GM12878 (cell line): ENCODE measurements around the gene DEFB126. TPM values are rescaled to one million over a fixed set of nuclear protein-coding genes. Genes with fewer than 3 reads are reported as not detected.

Experiments
- EED ChIP-seq: sonication (generic); IDR thresholded peaks from 2 replicates; pipeline ENCODE4 v1.6.1; 2016; ENCODE audit warnings: antibody characterized with exemption, low read depth
- GATAD2B ChIP-seq: fragments of 450-650 bp; conservative IDR thresholded peaks from 2 replicates; pipeline ENCODE4 v1.6.1; 2017; ENCODE audit warnings: low read depth, mild to moderate bottlenecking, moderate library complexity
- NBN ChIP-seq: fragments of 450-650 bp; IDR thresholded peaks from 2 replicates; pipeline ENCODE4 v1.6.1; 2016
- NR2F1 ChIP-seq: fragments of 450-650 bp; conservative IDR thresholded peaks from 2 replicates; pipeline ENCODE4 v1.6.1; 2017; ENCODE audit warnings: mild to moderate bottlenecking
- PAX5 ChIP-seq: IDR thresholded peaks from 2 replicates; pipeline ENCODE4 v1.6.1; 2011; ENCODE audit warnings: low read depth, low read length, borderline replicate concordance
- POLR2AphosphoS2 ChIP-seq: IDR thresholded peaks from 2 replicates; pipeline ENCODE4 v1.6.1; 2011; ENCODE audit warnings: low read depth, mild to moderate bottlenecking, low read length, improper control_type of control experiment, moderate library complexity
- RBBP5 ChIP-seq: fragments of 200-600 bp; sonication (generic); conservative IDR thresholded peaks from 2 replicates; pipeline ENCODE4 v1.6.1; 2016
- RUNX3 ChIP-seq: IDR thresholded peaks from 2 replicates; pipeline ENCODE4 v1.6.1; 2012; ENCODE audit warnings: low read length, inconsistent platforms
- TCF7 ChIP-seq: IDR thresholded peaks from 2 replicates; pipeline ENCODE4 v1.6.1; 2014; ENCODE audit warnings: antibody characterized with exemption, borderline replicate concordance
- ZBTB11 ChIP-seq: fragments of 450-650 bp; formaldehyde crosslinking; IDR thresholded peaks from 2 replicates; pipeline ENCODE4 v1.5.0; 2022; ENCODE audit warnings: mild to moderate bottlenecking, missing genetic modification characterization
- ZBTB33 ChIP-seq: fragments of 450-650 bp; IDR thresholded peaks from 2 replicates; pipeline ENCODE4 v1.6.1; 2017; ENCODE audit warnings: mild to moderate bottlenecking
- ZNF687 ChIP-seq: fragments of 450-650 bp; IDR thresholded peaks from 2 replicates; pipeline ENCODE4 v1.6.1; 2017; ENCODE audit warnings: mild to moderate bottlenecking, moderate library complexity
- ZZZ3 ChIP-seq: IDR thresholded peaks from 2 replicates; pipeline ENCODE4 v1.6.1; 2011; ENCODE audit warnings: low read depth; ENCODE audit not compliant: control insufficient read depth, insufficient read length
- polyA plus RNA-seq, 11 experiments: library from polyadenylated mRNA; depleted of rRNA in 4 of 11; unstranded in 6 of 11; stranded (reverse) in 5 of 11; fragments of >200 nt; fragmentation: Nextera tagmentation in 4 of 11; fragmentation: Illumina TruSeq in 1 of 11; extraction: Ambion mirVana in 4 of 11; extraction: Trizol in 1 of 11; gene quantifications; 1 replicate in 1 of 11; 2 replicates in 10 of 11; pipeline versions ENCODE4 v1.2.1 to v1.2.3, GENCODE V29; 2011 to 2016; ENCODE audit warnings: inconsistent platforms in 2 of 11, missing spikeins in 2 of 11, low read depth in 1 of 11
- total RNA-seq, 4 experiments: library from RNA; depleted of rRNA in 3 of 4; stranded (reverse); fragments of >200 nt in 3 of 4; fragmentation: Illumina TruSeq in 1 of 4; extraction: Trizol in 1 of 4; gene quantifications; 2 replicates each; pipeline versions ENCODE4 v1.2.1 to v1.2.3, GENCODE V29; 2013 to 2021

DEFB126 gene
- total and polyA plus RNA-seq, 10 of the 15 experiments (the other 5 are each of a cell fraction or from before 2014, with no cell fraction given), result not detected

- no peak for TF ChIP-seq ZNF687
- TF ChIP-seq GATAD2B, result no peak
- TF ChIP-seq NR2F1, result no peak
- no peak for TF ChIP-seq ZBTB33
- no peak for TF ChIP-seq POLR2AphosphoS2
- no peak for TF ChIP-seq NBN
- no peak for TF ChIP-seq PAX5
- TF ChIP-seq TCF7, result no peak
- TF ChIP-seq ZBTB11, result no peak
- TF ChIP-seq EED, result no peak
- TF ChIP-seq RUNX3, result no peak
- no peak for TF ChIP-seq ZZZ3
- no peak for TF ChIP-seq RBBP5
- TF ChIP-seq, all 136 proteins: peak for 0
These were observed 38.9 kb upstream of the DEFB126 start (continued) for GRCh38 chr20:103456-103855.
